Kidney (tissue), 14 donors: Measurements from ENCODE around the gene QRICH1. TPM values are rescaled to one million over a fixed set of nuclear protein-coding genes. Genes with fewer than 3 reads are reported as not detected.

Experiments used
- DNase-seq, 5 donors: peaks; one replicate each; pipeline ENCODE4 v3.0.0-alpha.2; 2013 to 2020
- FAIRE-seq: peaks from 2 replicates; lab custom pipeline; 2012; peaks lifted over from hg19 to GRCh38; lab: Jason Lieb, UNC
- H3K27ac ChIP-seq, 2 donors: one replicate each; pipeline ENCODE4 v1.7.0; 2013; ENCODE audit warnings: low read depth in 2 of 2, low read length in 2 of 2, inconsistent platforms in 1 of 2
- H3K27me3 ChIP-seq: one replicate; pipeline ENCODE4 v1.7.1; 2013; ENCODE audit warnings: low read length, inconsistent platforms; ENCODE audit not compliant: control insufficient read depth, insufficient read depth
- H3K36me3 ChIP-seq, 3 donors: one replicate each; pipeline versions ENCODE4 v1.7.0 to v1.7.1; 2013; ENCODE audit warnings: low read length in 3 of 3, control low read depth in 1 of 3, inconsistent platforms in 1 of 3; ENCODE audit not compliant: insufficient read depth in 3 of 3, control insufficient read depth in 2 of 3
- H3K4me1 ChIP-seq, 3 donors: one replicate each; pipeline versions ENCODE4 v1.7.0 to v1.7.1; 2013; ENCODE audit warnings: low read length in 3 of 3, inconsistent platforms in 1 of 3, low read depth in 1 of 3; ENCODE audit not compliant: control insufficient read depth in 2 of 3, insufficient read depth in 2 of 3
- H3K4me3 ChIP-seq, 3 donors: one replicate each; pipeline versions ENCODE4 v1.7.0 to v1.8.1; 2013; ENCODE audit warnings: low read length in 3 of 3, control low read depth in 1 of 3, inconsistent platforms in 1 of 3
- H3K9ac ChIP-seq, 3 donors: one replicate each; pipeline versions ENCODE4 v1.7.0 to v1.7.1; 2013; ENCODE audit warnings: low read length in 3 of 3, control low read depth in 1 of 3, inconsistent platforms in 1 of 3
- H3K9me3 ChIP-seq, 3 donors: one replicate each; pipeline versions ENCODE4 v1.7.0 to v1.7.1; 2013; ENCODE audit warnings: low read length in 3 of 3, control low read depth in 1 of 3, inconsistent platforms in 1 of 3; ENCODE audit not compliant: control insufficient read depth in 2 of 3, insufficient read depth in 1 of 3
- intact Hi-C: fragments of 100-400 bp; cut with DNase I; formaldehyde crosslinking; loops from one replicate; pipeline ENCODE4 v1.11.1; 2022
- polyA plus RNA-seq: library from polyadenylated mRNA; stranded (reverse); fragments of 350-450 nt; fragmentation: Illumina TruSeq; extraction: RNeasy Lipid Tissue Mini Kit (QIAGEN cat#74804); gene quantifications from one replicate; pipeline ENCODE4 v1.2.3, GENCODE V29; 2014; ENCODE audit warnings: low read depth, low replicate concordance; ENCODE audit not compliant: insufficient read depth
- total RNA-seq: library from RNA; stranded (reverse); fragmentation: NEBNext Ultra II Directional; extraction: Animal tissue kit (Norgen Biotek cat#: 25700); gene quantifications from one replicate; pipeline ENCODE4 v1.2.1, GENCODE V29; 2021
- TF ChIP-seq, protein P1 (sequence below): IDR thresholded peaks from 3 replicates; pipeline ENCODE4 v1.5.1; 2012; ENCODE audit warnings: mild to moderate bottlenecking, moderate library complexity, borderline replicate concordance; ENCODE audit not compliant: insufficient read depth; ENCODE audit errors: extremely low read depth
- donor health status: control.
- donor health status: control.
- donor health status: control.
- donor health status: control.
- donor health status: control.
- donor health status: DM: yes; HTN: yes; CAD: no.
- donor health status: Normal renal cell carcinoma (clear cell type).

Gene QRICH1
- total and polyA plus RNA-seq, 2 donors from 2014 or later: 23.0 to 92.1 TPM

DNA sequence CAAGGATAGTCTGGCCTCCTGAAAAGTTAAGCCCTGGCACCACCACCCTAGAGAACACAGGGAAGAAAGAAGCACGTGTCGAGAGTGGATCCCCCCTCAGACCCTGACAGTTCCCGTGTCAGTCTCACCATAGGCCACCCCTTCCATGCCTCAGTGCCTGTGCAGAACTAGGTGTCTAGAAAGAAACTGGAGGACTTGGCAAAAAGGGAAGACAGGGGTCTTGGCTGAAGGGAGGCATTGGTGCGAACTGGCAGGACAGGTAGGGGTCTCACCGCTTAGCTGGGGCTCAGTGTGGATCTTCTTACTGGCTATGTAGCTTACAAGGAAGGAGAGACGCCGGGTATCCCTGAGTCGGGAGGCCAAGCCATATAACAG lies 10.2 kb upstream of the QRICH1 start:
- TF ChIP-seq, protein P1, sequence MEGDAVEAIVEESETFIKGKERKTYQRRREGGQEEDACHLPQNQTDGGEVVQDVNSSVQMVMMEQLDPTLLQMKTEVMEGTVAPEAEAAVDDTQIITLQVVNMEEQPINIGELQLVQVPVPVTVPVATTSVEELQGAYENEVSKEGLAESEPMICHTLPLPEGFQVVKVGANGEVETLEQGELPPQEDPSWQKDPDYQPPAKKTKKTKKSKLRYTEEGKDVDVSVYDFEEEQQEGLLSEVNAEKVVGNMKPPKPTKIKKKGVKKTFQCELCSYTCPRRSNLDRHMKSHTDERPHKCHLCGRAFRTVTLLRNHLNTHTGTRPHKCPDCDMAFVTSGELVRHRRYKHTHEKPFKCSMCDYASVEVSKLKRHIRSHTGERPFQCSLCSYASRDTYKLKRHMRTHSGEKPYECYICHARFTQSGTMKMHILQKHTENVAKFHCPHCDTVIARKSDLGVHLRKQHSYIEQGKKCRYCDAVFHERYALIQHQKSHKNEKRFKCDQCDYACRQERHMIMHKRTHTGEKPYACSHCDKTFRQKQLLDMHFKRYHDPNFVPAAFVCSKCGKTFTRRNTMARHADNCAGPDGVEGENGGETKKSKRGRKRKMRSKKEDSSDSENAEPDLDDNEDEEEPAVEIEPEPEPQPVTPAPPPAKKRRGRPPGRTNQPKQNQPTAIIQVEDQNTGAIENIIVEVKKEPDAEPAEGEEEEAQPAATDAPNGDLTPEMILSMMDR: no peak
- no peak for DNase-seq
- no peaks in the 10 kb centered on the region for H3K9me3 ChIP-seq
- peaks cover 0 to 16% (median 8%) of the 10 kb centered on the region in 3 donors for H3K4me1 ChIP-seq
- H3K27me3 ChIP-seq: no peaks in the 10 kb centered on the region
- peak overlapping the region in 1 of 2 donors; percentile 20 for H3K27ac ChIP-seq
- FAIRE-seq: no peak
- peak overlapping the region; percentile 31 to 92 (median 57) for H3K9ac ChIP-seq
- H3K36me3 ChIP-seq: peaks cover 11 to 41% (median 38%) of the 10 kb centered on the region in 3 donors
- peak overlapping the region; percentile 92 to 95 (median 94) for H3K4me3 ChIP-seq
- intact Hi-C loops: no loop called here

DNA sequence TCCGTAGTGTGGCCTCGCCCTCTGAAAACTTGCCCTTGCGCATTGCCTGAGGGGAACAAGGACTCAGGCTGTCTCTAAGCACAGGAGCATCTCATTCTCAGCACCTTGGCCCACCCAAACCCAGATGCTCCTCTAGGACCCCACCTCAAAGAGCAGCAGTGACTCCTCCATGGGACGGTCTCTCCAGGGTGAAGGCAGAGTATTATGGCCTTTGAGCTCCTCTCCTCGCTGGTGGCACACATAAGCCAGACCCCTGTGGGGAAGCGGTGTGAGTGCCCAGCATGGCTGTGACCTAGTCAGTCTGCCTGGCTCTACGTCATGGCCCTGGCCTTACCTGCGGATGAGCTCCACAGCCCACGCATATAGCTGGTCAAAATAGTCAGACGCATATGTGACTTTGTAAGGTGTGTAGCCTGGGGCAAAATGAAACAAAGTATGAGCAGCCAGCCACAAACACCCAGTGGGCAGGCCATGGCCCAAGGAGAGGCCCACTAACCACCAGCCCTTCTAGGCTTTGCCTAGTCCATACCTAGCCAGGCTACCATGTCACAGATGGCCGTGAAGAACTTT lies 6.3 kb upstream of the QRICH1 start:
- peak in 1 of 5 donors; percentile 43 for DNase-seq
- Histone ChIP-seq H3K27me3 (no peaks in the 10 kb centered on the region), H3K27ac (no peak overlapping the region), H3K4me1 (peaks cover 0 to 10% (median 8%) of the 10 kb centered on the region in 3 donors), H3K9me3 (no peaks in the 10 kb centered on the region), H3K4me3 (no peak overlapping the region), H3K36me3 (peaks cover 14 to 51% (median 46%) of the 10 kb centered on the region in 3 donors), H3K9ac (no peak overlapping the region)
- TF ChIP-seq, protein P1: no peak
- FAIRE-seq: no peak
- intact Hi-C loops: no loop called here

DNA sequence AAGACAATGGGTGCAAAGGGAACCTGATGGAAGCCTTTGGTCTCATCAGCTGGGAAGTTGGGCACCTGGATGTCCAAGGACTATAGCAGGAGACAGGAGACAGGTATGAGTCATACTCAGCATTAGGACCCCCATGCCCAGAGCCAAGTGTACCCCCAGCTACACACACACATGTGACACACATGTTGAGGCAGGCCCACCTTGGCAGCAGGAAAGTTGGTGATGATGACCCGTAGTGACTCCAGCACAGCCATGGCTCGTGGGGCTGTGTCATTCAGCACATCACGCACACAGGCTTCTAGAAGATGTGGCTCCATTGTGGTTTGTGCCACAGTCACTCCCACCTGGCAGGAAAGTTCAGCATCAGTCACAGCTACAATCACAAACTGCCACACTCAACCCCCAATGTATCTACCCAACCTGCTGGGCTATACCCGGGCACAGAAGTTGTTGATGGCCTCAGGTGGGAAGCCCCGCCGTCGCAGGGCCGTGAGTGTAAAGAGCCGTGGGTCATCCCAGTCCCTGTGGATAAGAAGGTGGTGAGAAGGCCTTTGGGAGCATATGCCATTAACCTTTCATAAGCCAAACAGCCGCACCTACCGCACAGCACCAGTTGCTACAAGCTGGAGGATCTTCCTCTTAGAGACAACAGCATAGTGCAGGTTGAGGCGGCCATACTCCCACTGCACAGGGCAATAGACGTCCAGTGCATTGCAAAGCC lies 5.2 kb upstream of the QRICH1 start:
- Histone ChIP-seq H3K9me3 (no peaks in the 10 kb centered on the region), H3K9ac (no peak overlapping the region), H3K4me3 (no peak overlapping the region), H3K27me3 (no peaks in the 10 kb centered on the region), H3K4me1 (peaks cover 0 to 15% (median 12%) of the 10 kb centered on the region in 3 donors), H3K36me3 (peaks cover 14 to 51% (median 46%) of the 10 kb centered on the region in 3 donors), H3K27ac (no peak overlapping the region)
- DNase-seq (peak in 1 of 5 donors; percentile 29), FAIRE-seq (no peak)
- TF ChIP-seq, protein P1: no peak
- intact Hi-C loops: no loop called here
